ENCODE measurements around the gene RNH1. TPM values are rescaled to one million over a fixed set of nuclear protein-coding genes. Genes with fewer than 3 reads are reported as not detected.

The RNH1 gene
- total and polyA plus RNA-seq, 2 of the 8 experiments (the other 6 are each of a cell fraction or from before 2014, with no cell fraction given): 48.7 to 49.8 TPM

- Histone ChIP-seq H4K5ac (ENCODE audit: insufficient read length, low read depth, low read length) (no peak overlapping the region), H2BK12ac (ENCODE audit: low read depth, low read length) (peak overlapping the region; percentile 33; the same call in 1 of the 2 replicates), H3K79me2 (ENCODE audit: control insufficient read depth in 1 of 2, insufficient read depth in 2 of 2, low read length in 2 of 2) (peaks cover 0 to 2% of the 10 kb centered on the region in 2 experiments; a peak in 1 of 4 replicates), H3K36me3 (ENCODE audit: control insufficient read depth in 2 of 4, insufficient read depth in 4 of 4, low read length in 3 of 4) (no peaks in the 10 kb centered on the region), H2BK20ac (ENCODE audit: low read length) (peak overlapping the region; percentile 93; the same call in 1 of the 2 replicates), H3K9me3 (ENCODE audit: insufficient read depth in 2 of 2, low read depth in 1 of 2, low read length in 1 of 2) (no peaks in the 10 kb centered on the region), H3K4me2 (ENCODE audit: insufficient read depth in 1 of 2, low read depth in 2 of 2, low read length in 2 of 2) (no peak overlapping the region), H3K56ac (replicated peaks; ENCODE audit: insufficient read length, low read depth, low read length) (no peak overlapping the region), H3K23ac (ENCODE audit: insufficient read length) (no peak overlapping the region), H2BK120ac (replicated peaks; ENCODE audit: low read depth, low read length) (peak overlapping the region; percentile 22), H3K4me3 (ENCODE audit: extremely low read depth in 1 of 4, insufficient read depth in 2 of 4, low read depth in 3 of 4, low read length in 4 of 4) (no peak overlapping the region), H3K23me2 (ENCODE audit: low read depth, low read length) (peaks cover 4% of the 10 kb centered on the region; the same call in 1 of the 2 replicates), H3K27me3 (replicated peaks in 1 of 4; ENCODE audit: control insufficient read depth in 3 of 4, extremely low read depth in 1 of 4, insufficient read depth in 3 of 4, low read length in 3 of 4) (no peaks in the 10 kb centered on the region), H3K14ac (ENCODE audit: insufficient read length) (no peak overlapping the region), H4K91ac (replicated peaks; ENCODE audit: insufficient read length, low read length) (peak overlapping the region; percentile 76), H3K27ac (ENCODE audit: low read depth, low read length) (no peak overlapping the region), H3K4ac (replicated peaks; ENCODE audit: insufficient read length, low read depth, low read length) (peak overlapping the region; percentile 36), H2BK15ac (ENCODE audit: low read length) (peak overlapping the region; percentile 72; the same call in 1 of the 2 replicates), H4K20me1 (replicated peaks in 1 of 2; ENCODE audit: control insufficient read depth in 1 of 2, insufficient read depth in 2 of 2, low read length in 2 of 2) (peaks cover 0 to 2% of the 10 kb centered on the region in 2 experiments), H3K4me1 (replicated peaks in 1 of 4; ENCODE audit: control insufficient read depth in 3 of 4, insufficient read depth in 4 of 4, low read length in 3 of 4) (peaks cover 0 to 21% (median 9%) of the 10 kb centered on the region in 4 experiments; a peak in 5 of 7 replicates), H4K8ac (ENCODE audit: extremely low read depth, insufficient read depth, low read length) (peak overlapping the region; percentile 12; the same call in 1 of the 2 replicates), H2AFZ (ENCODE audit: low read length) (no peak overlapping the region), H3K79me1 (ENCODE audit: low read depth, low read length) (no peaks in the 10 kb centered on the region), H2AK5ac (ENCODE audit: low read depth, low read length) (peak overlapping the region; percentile 48; the same call in 1 of the 2 replicates), H2BK5ac (ENCODE audit: low read depth, low read length) (no peak overlapping the region), H3K18ac (ENCODE audit: extremely low read depth, low read length) (peak overlapping the region; percentile 67), H3K9ac (replicated peaks in 1 of 4; ENCODE audit: extremely low read depth in 1 of 4, low read depth in 3 of 4, low read length in 3 of 4) (0 out of 7 replicates have a peak overlapping the region, but pooled peaks of 1 of the 4 experiments have one; percentile 2)
- FAIRE-seq: no peak
- ChIA-PET CTCF (ENCODE audit: partially characterized antibody) (interaction anchor here (0.8 kb wide), 1 partner anchor 73 kb away, joined by 3 read pairs; no protein-coding TSS in a partner anchor), POLR2A (ENCODE audit: partially characterized antibody) (interaction anchor here (4.9 to 5.2 kb wide), 2 partner anchors 29 to 38 kb away, joined by 30 to 33 read pairs; partner anchors contain the start of gene SIGIRR)
- no peak for DNase-seq (ENCODE audit: low read depth in 1 of 2, low spot score in 2 of 2)
- WGBS, 2 experiments (ENCODE audit: extremely low coverage in 1 of 2, insufficient coverage in 1 of 2, insufficient read length in 1 of 2, insufficient replicate concordance in 2 of 2, low coverage in 1 of 2, low lambda C conversion rate in 2 of 2, missing lambda C conversion rate in 1 of 2): 81% methylated on average over 16 of the region's 20 CpGs; no CpG with 5 or more reads in 1 of the 2 experiments
- no peak for TF ChIP-seq HDAC6 (IDR thresholded peaks at IDR 0.05; ENCODE audit: low read depth, low read length)
- no peak for TF ChIP-seq KDM1A (IDR thresholded peaks at IDR 0.05; ENCODE audit: borderline replicate concordance, low read length)
- TF ChIP-seq MAX (IDR thresholded peaks at IDR 0.05): no peak
- TF ChIP-seq SIX5 (IDR thresholded peaks at IDR 0.05; ENCODE audit: low read depth, low read length): no peak
- TF ChIP-seq NRF1 (IDR thresholded peaks at IDR 0.05; ENCODE audit: low read depth, low read length): no peak
- TF ChIP-seq KDM4A (IDR thresholded peaks at IDR 0.05; ENCODE audit: low read depth, low read length, severe bottlenecking): no peak
- no peak for TF ChIP-seq SIRT6 (IDR thresholded peaks at IDR 0.05; ENCODE audit: low read length)
- TF ChIP-seq FOSL1 (IDR thresholded peaks at IDR 0.05; ENCODE audit: insufficient read depth, low read depth, low read length): no peak
- TF ChIP-seq JUND (IDR thresholded peaks at IDR 0.05; ENCODE audit: low read length): no peak
Measured at GRCh38 chr11:445765-446588, 61.1 kb downstream of the RNH1 start.

All from H1 (cell line).